Testis (tissue), 2 donors: ENCODE measurements around the gene PRR15L.

Experiments
- POLR2A ChIP-seq: fragments of 450-650 bp; IDR thresholded peaks from one replicate; pipeline ENCODE4 v1.6.1; 2017; ENCODE audit warnings: antibody characterized with exemption, mild to moderate bottlenecking, moderate library complexity
- TF ChIP-seq, protein P1 (sequence below), 3 experiments: fragments of 450-650 bp in 2 of 3; fragments of 200-600 bp in 1 of 3; sonication (generic) in 1 of 3; IDR thresholded peaks; one replicate each; pipeline ENCODE4 v1.5.1; 2016 to 2019; ENCODE audit warnings: antibody characterized with exemption in 3 of 3, mild to moderate bottlenecking in 2 of 3, moderate library complexity in 1 of 3

DNA sequence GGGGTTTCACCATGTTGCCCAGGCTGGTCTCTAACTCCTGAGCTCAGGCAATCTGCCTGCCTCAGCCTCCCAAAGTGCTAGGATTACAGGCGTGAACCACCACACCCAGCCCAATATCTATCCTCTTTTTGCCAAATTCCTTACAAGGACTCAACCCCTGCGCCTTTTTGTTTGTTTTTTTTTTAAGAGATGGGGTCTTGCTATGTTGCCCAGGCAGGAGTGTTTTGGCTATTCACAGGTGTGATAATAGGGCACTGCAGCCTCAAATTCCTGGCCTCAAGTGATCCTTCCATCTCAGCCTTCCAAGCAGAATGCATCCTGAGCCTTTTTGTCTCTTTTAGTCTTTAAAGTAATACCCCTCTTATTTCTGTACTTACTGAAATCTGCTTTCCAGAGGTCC, 44.6 kb downstream of the PRR15L start:
- no peak for TF ChIP-seq POLR2A
- TF ChIP-seq, protein P1, sequence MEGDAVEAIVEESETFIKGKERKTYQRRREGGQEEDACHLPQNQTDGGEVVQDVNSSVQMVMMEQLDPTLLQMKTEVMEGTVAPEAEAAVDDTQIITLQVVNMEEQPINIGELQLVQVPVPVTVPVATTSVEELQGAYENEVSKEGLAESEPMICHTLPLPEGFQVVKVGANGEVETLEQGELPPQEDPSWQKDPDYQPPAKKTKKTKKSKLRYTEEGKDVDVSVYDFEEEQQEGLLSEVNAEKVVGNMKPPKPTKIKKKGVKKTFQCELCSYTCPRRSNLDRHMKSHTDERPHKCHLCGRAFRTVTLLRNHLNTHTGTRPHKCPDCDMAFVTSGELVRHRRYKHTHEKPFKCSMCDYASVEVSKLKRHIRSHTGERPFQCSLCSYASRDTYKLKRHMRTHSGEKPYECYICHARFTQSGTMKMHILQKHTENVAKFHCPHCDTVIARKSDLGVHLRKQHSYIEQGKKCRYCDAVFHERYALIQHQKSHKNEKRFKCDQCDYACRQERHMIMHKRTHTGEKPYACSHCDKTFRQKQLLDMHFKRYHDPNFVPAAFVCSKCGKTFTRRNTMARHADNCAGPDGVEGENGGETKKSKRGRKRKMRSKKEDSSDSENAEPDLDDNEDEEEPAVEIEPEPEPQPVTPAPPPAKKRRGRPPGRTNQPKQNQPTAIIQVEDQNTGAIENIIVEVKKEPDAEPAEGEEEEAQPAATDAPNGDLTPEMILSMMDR (IDR thresholded peaks at IDR 0.05) = no peak
